Measurements from ENCODE around the gene BRSK1. TPM values are rescaled to one million over a fixed set of nuclear protein-coding genes. Genes with fewer than 3 reads are reported as not detected.

The BRSK1 gene
- polyA plus RNA-seq, 3 donors: not detected

DNA sequence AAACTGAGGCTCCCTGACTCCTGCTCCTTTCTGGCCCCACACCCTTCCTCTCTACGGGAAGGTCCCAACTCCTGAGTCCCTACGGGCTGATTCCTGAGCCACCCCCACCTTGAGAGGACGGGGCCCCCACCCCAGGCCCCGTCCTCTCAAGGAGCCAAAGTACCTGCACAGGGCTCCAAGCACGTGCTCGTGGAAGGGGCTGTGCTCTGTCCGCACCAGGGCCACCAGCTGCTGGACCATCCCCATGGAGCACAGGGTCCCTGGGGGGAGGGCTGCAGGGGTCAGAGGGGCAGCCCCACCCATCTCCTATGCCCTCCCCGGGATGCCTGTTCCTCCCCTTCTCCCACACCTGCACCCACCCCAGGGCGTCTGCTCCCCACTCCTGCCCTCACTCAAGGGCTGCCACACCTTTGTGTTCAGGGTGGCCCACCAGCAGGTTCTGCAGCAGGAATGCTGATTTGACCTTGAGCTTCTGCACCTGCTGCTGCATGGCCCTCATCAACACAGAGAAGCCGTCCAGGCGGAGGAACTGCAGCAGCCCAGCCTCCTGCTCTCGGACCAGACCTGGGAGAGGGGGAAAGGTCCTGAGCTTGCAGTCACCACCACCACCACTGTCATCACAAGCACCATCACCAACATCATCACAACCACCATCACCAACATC lies 17.9 kb upstream of the BRSK1 start:
- Histone ChIP-seq H3K27me3 (ENCODE audit: control insufficient read depth in 2 of 2, insufficient read depth in 2 of 2, low read length in 2 of 2) (no peaks in the 10 kb centered on the region), H3K79me2 (ENCODE audit: insufficient read depth, low read length) (no peaks in the 10 kb centered on the region), H3K9ac (ENCODE audit: insufficient read depth, low read length, poor library complexity, severe bottlenecking) (no peak overlapping the region), H3K4me1 (ENCODE audit: control insufficient read depth in 1 of 2, insufficient read depth in 2 of 2, low read length in 2 of 2) (no peaks in the 10 kb centered on the region), H3K4me3 (replicated peaks in 1 of 3; ENCODE audit: low read depth in 2 of 3, low read length in 3 of 3) (no peak overlapping the region), H3K27ac (ENCODE audit: low read depth in 1 of 2, low read length in 2 of 2) (no peak overlapping the region), H2AFZ (ENCODE audit: insufficient read depth, low read depth, low read length, poor library complexity, severe bottlenecking) (no peak overlapping the region), H4K20me1 (ENCODE audit: insufficient read depth, low read length) (no peaks in the 10 kb centered on the region), H3K36me3 (replicated peaks in 1 of 2; ENCODE audit: control insufficient read depth in 1 of 2, insufficient read depth in 2 of 2, low read length in 2 of 2) (peaks cover 0 to 17% of the 10 kb centered on the region in 2 donors), H3K4me2 (replicated peaks; ENCODE audit: extremely low read depth, low read length, poor library complexity, severe bottlenecking) (no peak overlapping the region), H3K9me3 (replicated peaks in 1 of 2; ENCODE audit: control insufficient read depth in 1 of 2, insufficient read depth in 1 of 2, low read length in 2 of 2) (peaks cover 0 to 3% of the 10 kb centered on the region in 2 donors)
- Mint-ChIP-seq H3K4me3 (no peak overlapping the region), H3K27me3 (ENCODE audit: low read depth in 3 of 3) (no peaks in the 10 kb centered on the region), H3K36me3 (peaks cover 17 to 32% of the 10 kb centered on the region in 2 donors), H3K4me1 (no peaks in the 10 kb centered on the region), H3K9me3 (peaks cover 0 to 9% (median 4%) of the 10 kb centered on the region in 7 donors), H3K27ac (no peak overlapping the region)
- DNase-seq: no peak
- no peak for TF ChIP-seq CTCF (IDR thresholded peaks at IDR 0.05)
- intact Hi-C loops (cut with micrococcal nuclease): no loop called here
- WGBS (ENCODE audit: insufficient coverage): 97% methylated on average over 8 of the region's 12 CpGs

DNA sequence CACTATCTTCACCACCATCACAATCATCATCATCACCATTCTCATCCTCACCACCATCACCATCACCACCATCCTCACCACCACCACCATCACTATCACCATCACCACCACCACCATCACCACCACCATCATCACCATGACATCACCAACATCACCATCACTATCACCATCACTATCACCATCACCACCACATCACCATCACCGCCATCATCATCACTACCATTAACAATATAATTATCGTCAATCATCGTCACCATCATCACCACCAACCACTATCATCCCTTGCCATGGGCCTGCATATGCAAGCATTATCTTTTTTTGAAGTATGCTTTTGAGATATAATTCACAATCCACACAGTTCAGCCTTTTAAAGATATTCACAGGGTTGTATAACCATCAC lies 17.4 kb upstream of the BRSK1 start:
- Histone ChIP-seq H2AFZ (ENCODE audit: insufficient read depth, low read depth, low read length, poor library complexity, severe bottlenecking) (no peak overlapping the region), H3K4me1 (ENCODE audit: control insufficient read depth in 1 of 2, insufficient read depth in 2 of 2, low read length in 2 of 2) (no peaks in the 10 kb centered on the region), H3K4me3 (replicated peaks in 1 of 3; ENCODE audit: low read depth in 2 of 3, low read length in 3 of 3) (no peak overlapping the region), H3K79me2 (ENCODE audit: insufficient read depth, low read length) (no peaks in the 10 kb centered on the region), H3K4me2 (replicated peaks; ENCODE audit: extremely low read depth, low read length, poor library complexity, severe bottlenecking) (no peak overlapping the region), H3K9me3 (replicated peaks in 1 of 2; ENCODE audit: control insufficient read depth in 1 of 2, insufficient read depth in 1 of 2, low read length in 2 of 2) (peaks cover 0 to 3% of the 10 kb centered on the region in 2 donors), H3K27me3 (ENCODE audit: control insufficient read depth in 2 of 2, insufficient read depth in 2 of 2, low read length in 2 of 2) (no peaks in the 10 kb centered on the region), H3K27ac (ENCODE audit: low read depth in 1 of 2, low read length in 2 of 2) (no peak overlapping the region), H3K9ac (ENCODE audit: insufficient read depth, low read length, poor library complexity, severe bottlenecking) (no peak overlapping the region), H3K36me3 (replicated peaks in 1 of 2; ENCODE audit: control insufficient read depth in 1 of 2, insufficient read depth in 2 of 2, low read length in 2 of 2) (peaks cover 0 to 17% of the 10 kb centered on the region in 2 donors), H4K20me1 (ENCODE audit: insufficient read depth, low read length) (no peaks in the 10 kb centered on the region)
- no peak for TF ChIP-seq CTCF (IDR thresholded peaks at IDR 0.05)
- intact Hi-C loops (cut with micrococcal nuclease): no loop called here
- Mint-ChIP-seq H3K36me3 (peaks cover 20 to 34% of the 10 kb centered on the region in 2 donors), H3K4me1 (no peaks in the 10 kb centered on the region), H3K27me3 (ENCODE audit: low read depth in 3 of 3) (no peaks in the 10 kb centered on the region), H3K4me3 (no peak overlapping the region), H3K27ac (no peak overlapping the region), H3K9me3 (peaks cover 0 to 9% (median 4%) of the 10 kb centered on the region in 7 donors)
- no peak for DNase-seq
- WGBS (ENCODE audit: insufficient coverage): 100% methylated on average over 3 of the region's 3 CpGs
